COLO668 (cell line): ENCODE results near the gene IZUMO2.
"Not testable (repeated sequence)": the region's sequence is repeated elsewhere in the genome, so short reads cannot be mapped to it uniquely, and the experiment has no call there.

Experiments used
- DNase-seq: peaks from one replicate; lab custom pipeline; 2025; ENCODE audit not compliant: unreplicated experiment; lab: John Stamatoyannopoulos, UW

The IZUMO2 gene

DNA sequence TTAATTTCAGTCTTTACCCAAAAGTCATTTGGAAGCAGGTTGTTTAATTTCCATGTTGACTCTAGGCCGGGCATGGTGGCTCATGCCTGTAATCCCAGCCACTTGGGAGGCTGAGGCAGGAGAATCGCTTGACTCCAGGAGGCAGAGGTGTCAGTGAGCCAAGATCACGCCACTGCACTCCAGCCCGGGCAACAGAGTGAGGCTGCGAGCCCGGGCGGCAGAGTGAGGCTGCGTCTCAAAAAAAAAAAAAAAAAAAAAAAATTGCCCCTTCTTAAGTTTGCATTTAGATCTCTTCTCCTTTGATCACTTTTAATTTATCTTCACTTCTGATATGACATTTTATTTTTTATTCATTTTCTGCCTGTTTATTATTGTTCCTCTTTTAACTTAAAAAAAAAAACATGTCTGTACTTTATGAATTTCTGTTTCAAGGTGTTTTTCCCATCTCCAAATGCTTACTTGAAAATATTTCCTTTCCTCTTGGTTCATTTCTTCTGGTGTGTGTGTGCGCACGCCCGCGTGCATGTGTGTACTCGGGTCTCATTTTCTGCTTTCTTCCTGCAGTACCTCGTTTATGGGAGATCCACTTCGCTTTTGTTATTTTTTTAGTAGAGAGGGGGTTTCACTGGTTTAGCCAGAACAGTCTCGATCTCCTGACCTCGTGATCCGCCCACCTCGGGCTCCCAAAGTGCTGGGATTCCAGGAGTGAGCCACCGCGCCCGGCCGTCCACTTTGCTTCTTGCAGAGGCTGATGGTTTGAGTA lies 26.3 kb downstream of the IZUMO2 start:
- DNase-seq, result not testable (repeated sequence)

DNA sequence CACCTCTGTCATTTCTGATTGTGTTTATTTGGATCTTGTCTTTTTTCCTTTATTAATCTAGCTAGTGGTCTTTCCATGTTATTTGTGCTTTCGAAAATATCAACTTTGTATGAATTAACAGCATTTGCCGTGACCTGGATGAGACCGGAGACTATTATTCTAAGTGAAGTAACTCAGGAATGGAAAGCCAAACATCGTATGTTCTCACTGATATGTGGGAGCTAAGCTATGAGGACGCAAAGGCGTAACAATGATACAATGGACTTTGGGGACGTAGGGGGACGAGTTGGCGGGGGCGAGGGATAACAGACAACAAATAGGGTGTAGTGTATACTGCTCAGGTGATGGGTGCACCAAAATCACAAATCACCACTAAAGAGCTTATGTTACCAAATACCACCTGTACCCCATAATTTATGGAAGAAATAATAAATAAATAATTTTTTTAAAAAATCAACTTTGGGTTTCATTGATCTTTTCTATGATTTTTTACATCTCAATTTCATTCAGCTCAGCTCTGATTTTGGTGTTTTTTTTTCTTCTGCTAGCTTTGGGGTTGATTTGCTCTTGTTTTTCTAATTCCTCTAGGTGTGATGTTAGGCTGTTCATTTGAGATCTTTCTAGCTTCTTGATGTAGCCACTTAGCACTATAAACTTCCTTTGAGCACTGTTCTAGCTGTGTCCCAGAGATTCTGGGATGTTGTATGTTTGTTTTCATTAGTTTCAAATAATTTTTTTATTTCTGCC lies 27.1 kb downstream of the IZUMO2 start:
- not testable (repeated sequence) for DNase-seq

GRCh38 chr19:50134777-50135719 lies 28.0 kb downstream of the IZUMO2 start:
- not testable (repeated sequence) for DNase-seq

GRCh38 chr19:50133518-50134492 lies 29.3 kb downstream of the IZUMO2 start:
- not testable (repeated sequence) for DNase-seq

- DNase-seq, result not testable (repeated sequence)
These were observed 59.1 kb downstream of the IZUMO2 start for GRCh38 chr19:50104012-50104411.

DNA sequence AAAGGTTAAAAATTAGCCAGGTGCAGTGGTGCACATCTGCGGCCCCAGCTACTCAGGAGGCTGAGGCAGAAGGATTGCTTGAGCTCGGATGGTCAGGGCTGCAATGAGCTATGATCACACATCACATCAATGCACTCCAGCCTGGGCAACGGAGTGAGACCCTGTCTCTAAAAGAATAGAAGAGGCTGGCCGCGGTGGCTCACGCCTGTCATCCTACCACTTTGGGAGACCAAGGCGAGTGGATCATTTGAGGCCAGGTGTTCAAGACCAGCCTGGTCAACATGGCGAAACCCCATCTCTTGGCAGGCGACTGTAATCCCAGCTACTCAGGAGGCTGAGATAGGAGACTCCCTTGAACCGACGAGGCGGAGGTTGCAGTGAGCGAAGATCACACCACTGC lies 59.7 kb downstream of the IZUMO2 start:
- not testable (repeated sequence) for DNase-seq
